T47D (cell line): ENCODE measurements around the gene SLC25A39.
"Not testable (repeated sequence)": the region's sequence is repeated elsewhere in the genome, so short reads cannot be mapped to it uniquely, and the experiment has no call there.

Experiments used
- DNase-seq, 2 experiments: peaks; one replicate each; pipeline versions ENCODE4 v3.0.0 to v3.0.0-alpha.2; 2011 to 2012; ENCODE audit warnings: low read depth in 1 of 2, low spot score in 1 of 2
- JUND ChIP-seq: IDR thresholded peaks from 2 replicates; pipeline ENCODE4 v1.6.1; 2012; ENCODE audit warnings: low read depth
- in situ Hi-C: cut with HindIII; loops from 2 replicates; pipeline ENCODE4 v1.10.0; 2016; ENCODE audit warnings: low sequenced_read_pairs, low pct_unique_long_range_greater_than_20kb

SLC25A39 gene

GRCh38 chr17:44351464-44351863 is 26.8 kb upstream of the SLC25A39 start:
- in situ Hi-C loops, result no loop called here
- TF ChIP-seq JUND, result no peak
- DNase-seq, result peak in 1 of 2 experiments; percentile 32

GRCh38 chr17:44350733-44351226 is 26.2 kb upstream of the SLC25A39 start:
- in situ Hi-C loops, result no loop called here
- DNase-seq, result peak; percentile 73 to 99
- no peak for TF ChIP-seq JUND

- DNase-seq, result no peak
- in situ Hi-C loops, result no loop called here
- TF ChIP-seq JUND, result no peak
Measured at GRCh38 chr17:44349553-44350070, 25.0 kb upstream of the SLC25A39 start.

- in situ Hi-C loops, result no loop called here
- no peak for DNase-seq
- no peak for TF ChIP-seq JUND
Measured at GRCh38 chr17:44348988-44349364, 24.4 kb upstream of the SLC25A39 start.

GRCh38 chr17:44348234-44348987 is 23.8 kb upstream of the SLC25A39 start:
- DNase-seq, result no peak
- TF ChIP-seq JUND, result no peak
- in situ Hi-C loops, result no loop called here

- DNase-seq, in situ Hi-C loops: not testable (repeated sequence)
Measured at GRCh38 chr17:44347206-44348055, 22.8 kb upstream of the SLC25A39 start.

GRCh38 chr17:44346064-44346844 is 21.6 kb upstream of the SLC25A39 start:
- in situ Hi-C loops, result no loop called here
- DNase-seq, result no peak
- TF ChIP-seq JUND, result no peak

GRCh38 chr17:44345454-44346026 is 20.9 kb upstream of the SLC25A39 start:
- DNase-seq, result peak; percentile 72 to 87
- TF ChIP-seq JUND, result no peak
- in situ Hi-C loops, result no loop called here

- no peak for TF ChIP-seq JUND
- peak; percentile 100 for DNase-seq
- in situ Hi-C loops, result no loop called here
Measured at GRCh38 chr17:44344939-44345453, 20.4 kb upstream of the SLC25A39 start, which contains the start of gene GRN. TSS of gene GRN (plus strand) at chr17:44345302. CDS start at chr17:44349165, 3,863 bp downstream.

- DNase-seq, result no peak
- in situ Hi-C loops, result no loop called here
- no peak for TF ChIP-seq JUND
Measured at GRCh38 chr17:44343510-44344209, 19.0 kb upstream of the SLC25A39 start.

GRCh38 chr17:44340553-44340952 is 15.9 kb upstream of the SLC25A39 start:
- DNase-seq, in situ Hi-C loops: not testable (repeated sequence)
